Neutrophil (primary cell): ENCODE results near the gene PODN.

Source experiments
- H3K27ac ChIP-seq: fragments of 200-600 bp; sonication (generic); 2 replicates; pipeline ENCODE4 v1.5.1; 2016; ENCODE audit warnings: mild to moderate bottlenecking, moderate library complexity
- H3K27me3 ChIP-seq: fragments of 200-600 bp; sonication (generic); 2 replicates; pipeline ENCODE4 v1.6.0; 2016; ENCODE audit warnings: mild to moderate bottlenecking
- H3K36me3 ChIP-seq: fragments of 200-600 bp; sonication (generic); 2 replicates; pipeline ENCODE4 v1.5.1; 2017
- H3K4me1 ChIP-seq, 2 experiments: fragments of 200-600 bp in 1 of 2; sonication (generic) in 1 of 2; 1 replicate in 1 of 2; 2 replicates in 1 of 2; pipeline versions ENCODE4 v1.5.1 to v1.6.1; 2013 to 2016; ENCODE audit warnings: low read depth in 1 of 2, low read length in 1 of 2, mild to moderate bottlenecking in 1 of 2, moderate library complexity in 1 of 2; ENCODE audit not compliant: control insufficient read depth in 1 of 2, insufficient read depth in 1 of 2
- H3K4me3 ChIP-seq, 2 experiments: fragments of 200-600 bp in 1 of 2; sonication (generic) in 1 of 2; 1 replicate in 1 of 2; 2 replicates in 1 of 2; pipeline ENCODE4 v1.5.1; 2013 to 2016; ENCODE audit warnings: low read depth in 1 of 2, low read length in 1 of 2, mild to moderate bottlenecking in 1 of 2, moderate library complexity in 1 of 2
- H3K9me3 ChIP-seq: fragments of 200-600 bp; sonication (generic); 2 replicates; pipeline ENCODE4 v1.5.1; 2016
- TF ChIP-seq, protein P1 (sequence below): fragments of 200-600 bp; sonication (generic); IDR thresholded peaks from 2 replicates; pipeline ENCODE4 v1.5.1; 2016; ENCODE audit warnings: antibody characterized with exemption

The PODN gene

DNA sequence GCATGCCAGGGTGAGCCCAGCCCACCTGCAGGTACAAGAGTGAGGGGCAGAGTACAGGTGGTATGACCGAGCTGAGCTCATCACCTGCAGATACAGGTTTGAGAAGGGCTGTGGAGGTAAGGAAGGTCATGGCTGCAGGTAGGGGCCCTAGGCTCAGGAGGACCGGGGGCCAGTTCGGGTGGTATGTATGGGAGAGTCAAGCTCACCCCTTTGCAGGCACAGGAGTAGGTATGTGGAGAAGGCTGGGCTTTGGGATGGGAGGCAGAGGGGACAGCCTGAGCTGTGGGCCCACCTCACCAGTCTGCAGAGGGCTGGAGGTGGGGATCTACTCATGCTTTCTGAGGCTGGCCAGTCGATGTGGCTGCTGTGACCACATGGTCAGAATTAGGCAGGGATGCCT, 17.2 kb downstream of the PODN start:
- Histone ChIP-seq H3K9me3 (no peaks in the 10 kb centered on the region), H3K36me3 (no peaks in the 10 kb centered on the region), H3K4me1 (no peaks in the 10 kb centered on the region), H3K27ac (no peak overlapping the region), H3K4me3 (no peak overlapping the region), H3K27me3 (no peaks in the 10 kb centered on the region)
- TF ChIP-seq, protein P1, sequence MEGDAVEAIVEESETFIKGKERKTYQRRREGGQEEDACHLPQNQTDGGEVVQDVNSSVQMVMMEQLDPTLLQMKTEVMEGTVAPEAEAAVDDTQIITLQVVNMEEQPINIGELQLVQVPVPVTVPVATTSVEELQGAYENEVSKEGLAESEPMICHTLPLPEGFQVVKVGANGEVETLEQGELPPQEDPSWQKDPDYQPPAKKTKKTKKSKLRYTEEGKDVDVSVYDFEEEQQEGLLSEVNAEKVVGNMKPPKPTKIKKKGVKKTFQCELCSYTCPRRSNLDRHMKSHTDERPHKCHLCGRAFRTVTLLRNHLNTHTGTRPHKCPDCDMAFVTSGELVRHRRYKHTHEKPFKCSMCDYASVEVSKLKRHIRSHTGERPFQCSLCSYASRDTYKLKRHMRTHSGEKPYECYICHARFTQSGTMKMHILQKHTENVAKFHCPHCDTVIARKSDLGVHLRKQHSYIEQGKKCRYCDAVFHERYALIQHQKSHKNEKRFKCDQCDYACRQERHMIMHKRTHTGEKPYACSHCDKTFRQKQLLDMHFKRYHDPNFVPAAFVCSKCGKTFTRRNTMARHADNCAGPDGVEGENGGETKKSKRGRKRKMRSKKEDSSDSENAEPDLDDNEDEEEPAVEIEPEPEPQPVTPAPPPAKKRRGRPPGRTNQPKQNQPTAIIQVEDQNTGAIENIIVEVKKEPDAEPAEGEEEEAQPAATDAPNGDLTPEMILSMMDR: no peak

DNA sequence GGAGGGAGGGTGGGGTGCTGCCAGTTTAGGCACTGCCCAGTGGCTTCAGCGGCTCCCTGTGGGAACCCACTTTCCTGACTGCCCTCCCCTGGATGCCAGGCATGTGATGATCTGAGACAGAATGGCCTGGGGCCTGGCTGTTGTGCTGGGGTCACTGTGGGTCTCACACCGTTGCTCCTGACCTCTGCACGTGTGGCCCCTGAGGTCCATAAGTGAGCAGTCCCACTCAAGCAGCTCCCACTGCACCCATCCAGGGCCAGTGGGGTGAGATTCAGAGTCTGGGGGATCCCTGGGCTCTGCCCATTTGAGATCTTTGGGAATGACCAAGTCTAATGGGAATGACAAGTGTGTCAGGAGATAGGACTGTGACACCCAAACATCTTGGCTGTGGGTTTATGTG, 18.0 kb downstream of the PODN start:
- Histone ChIP-seq H3K4me3 (no peak overlapping the region), H3K9me3 (no peaks in the 10 kb centered on the region), H3K4me1 (no peaks in the 10 kb centered on the region), H3K27ac (no peak overlapping the region), H3K27me3 (no peaks in the 10 kb centered on the region), H3K36me3 (no peaks in the 10 kb centered on the region)
- TF ChIP-seq, protein P1: no peak

DNA sequence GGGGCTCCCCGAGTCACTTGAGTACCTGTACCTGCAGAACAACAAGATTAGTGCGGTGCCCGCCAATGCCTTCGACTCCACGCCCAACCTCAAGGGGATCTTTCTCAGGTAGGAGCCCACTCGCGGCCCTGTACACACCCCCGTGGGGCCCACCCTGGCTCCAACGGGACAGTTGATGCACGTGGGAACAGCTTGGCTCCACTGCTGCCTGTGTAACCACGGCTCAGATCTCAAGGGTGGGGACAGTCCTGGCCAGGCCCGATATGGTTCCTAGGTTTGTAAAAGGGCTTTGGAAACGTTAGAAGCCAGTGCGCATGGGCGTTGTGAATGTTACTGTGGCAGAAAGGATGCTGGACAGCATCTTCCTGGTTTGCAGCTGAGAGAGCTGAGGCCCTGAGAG, 18.8 kb downstream of the PODN start:
- H3K27ac ChIP-seq: no peak overlapping the region
- TF ChIP-seq, protein P1: no peak
- no peaks in the 10 kb centered on the region for H3K27me3 ChIP-seq
- no peaks in the 10 kb centered on the region for H3K4me1 ChIP-seq
- H3K36me3 ChIP-seq: no peaks in the 10 kb centered on the region
- no peak overlapping the region for H3K4me3 ChIP-seq
- no peaks in the 10 kb centered on the region for H3K9me3 ChIP-seq

DNA sequence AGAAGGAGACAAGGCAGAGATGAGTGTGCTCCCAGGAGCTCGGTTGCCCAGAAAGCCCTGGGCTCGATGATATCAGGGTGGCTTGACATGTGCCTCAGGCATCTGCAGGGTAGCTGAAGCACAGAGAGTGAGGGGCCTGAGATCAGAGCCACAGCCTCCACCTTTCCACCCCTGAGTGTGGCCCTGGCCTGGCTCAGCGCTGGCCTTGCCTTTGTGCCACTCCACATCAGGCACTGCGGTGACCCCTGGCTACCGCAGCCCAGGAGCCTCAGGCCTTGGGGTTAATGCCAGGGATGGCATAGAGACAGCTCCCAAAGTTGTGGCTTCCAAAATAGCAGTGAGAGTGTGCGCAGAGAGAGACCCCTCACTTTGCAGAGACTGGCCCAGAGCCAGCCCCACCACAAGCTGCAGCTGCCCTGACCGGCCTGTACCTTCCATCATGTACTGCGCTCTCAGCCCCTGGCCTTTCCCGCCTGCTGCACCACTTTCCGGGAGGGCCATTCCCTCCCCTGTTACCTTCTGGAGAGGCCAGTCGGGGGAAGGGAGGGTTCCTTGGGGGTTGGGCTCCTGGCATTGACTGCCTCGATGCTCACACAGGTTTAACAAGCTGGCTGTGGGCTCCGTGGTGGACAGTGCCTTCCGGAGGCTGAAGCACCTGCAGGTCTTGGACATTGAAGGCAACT, 19.5 kb downstream of the PODN start:
- Histone ChIP-seq H3K36me3 (no peaks in the 10 kb centered on the region), H3K9me3 (no peaks in the 10 kb centered on the region), H3K4me1 (no peaks in the 10 kb centered on the region), H3K27me3 (no peaks in the 10 kb centered on the region), H3K27ac (no peak overlapping the region), H3K4me3 (no peak overlapping the region)
- TF ChIP-seq, protein P1: no peak

DNA sequence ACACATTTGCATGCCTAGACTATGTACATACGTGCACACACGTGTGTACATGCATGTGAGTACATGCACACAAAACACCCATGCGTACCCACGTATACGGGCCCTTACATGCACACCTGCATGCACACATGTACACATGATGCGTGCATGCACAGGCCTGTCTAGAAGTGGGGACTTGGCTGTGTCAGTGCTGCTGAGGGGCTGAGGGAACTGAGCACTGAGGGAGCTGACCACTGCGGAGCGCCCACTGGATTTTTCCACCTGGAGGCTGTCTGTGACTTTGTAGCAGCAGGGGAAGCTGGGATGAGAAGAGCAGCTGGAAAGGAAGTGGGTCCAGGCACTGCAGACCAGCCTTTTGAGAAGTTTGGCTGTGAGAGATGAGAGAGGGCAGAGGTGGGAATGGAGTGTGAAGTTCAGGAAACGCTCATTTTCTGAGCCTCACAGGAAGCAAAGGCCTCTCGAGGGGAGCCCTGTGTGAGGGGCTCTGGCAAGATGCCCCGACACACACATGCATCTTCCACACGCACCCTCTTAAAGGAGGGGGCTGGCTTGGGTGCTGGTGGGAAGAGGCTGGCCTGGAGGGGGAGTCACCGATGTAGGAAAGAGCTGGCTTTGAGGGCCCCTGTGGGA, 20.9 kb downstream of the PODN start:
- Histone ChIP-seq H3K27me3 (no peaks in the 10 kb centered on the region), H3K4me3 (no peak overlapping the region), H3K9me3 (no peaks in the 10 kb centered on the region), H3K4me1 (no peaks in the 10 kb centered on the region), H3K27ac (no peak overlapping the region), H3K36me3 (no peaks in the 10 kb centered on the region)
- TF ChIP-seq, protein P1: no peak
